Measurements from ENCODE around the gene PELI1.

DNA sequence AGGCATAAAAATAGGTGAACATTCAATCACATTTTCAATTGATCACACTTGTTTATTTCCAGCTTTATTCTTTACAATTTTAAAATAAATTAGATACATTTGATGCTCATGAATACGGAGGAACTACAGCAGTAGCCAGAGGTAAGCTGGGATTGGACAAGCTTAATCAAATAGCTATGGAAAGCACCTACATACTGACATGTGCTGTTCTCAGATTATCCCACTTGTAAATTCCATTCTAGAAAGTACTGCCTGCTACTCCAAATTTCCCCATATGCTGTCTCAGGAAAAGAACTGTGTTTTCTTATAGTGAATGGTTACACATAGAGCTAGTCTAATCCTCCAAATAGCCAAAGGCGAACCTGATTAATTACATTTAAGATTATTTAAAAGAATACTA lies 24.2 kb downstream of the PELI1 start:
- TF ChIP-seq, protein P1, sequence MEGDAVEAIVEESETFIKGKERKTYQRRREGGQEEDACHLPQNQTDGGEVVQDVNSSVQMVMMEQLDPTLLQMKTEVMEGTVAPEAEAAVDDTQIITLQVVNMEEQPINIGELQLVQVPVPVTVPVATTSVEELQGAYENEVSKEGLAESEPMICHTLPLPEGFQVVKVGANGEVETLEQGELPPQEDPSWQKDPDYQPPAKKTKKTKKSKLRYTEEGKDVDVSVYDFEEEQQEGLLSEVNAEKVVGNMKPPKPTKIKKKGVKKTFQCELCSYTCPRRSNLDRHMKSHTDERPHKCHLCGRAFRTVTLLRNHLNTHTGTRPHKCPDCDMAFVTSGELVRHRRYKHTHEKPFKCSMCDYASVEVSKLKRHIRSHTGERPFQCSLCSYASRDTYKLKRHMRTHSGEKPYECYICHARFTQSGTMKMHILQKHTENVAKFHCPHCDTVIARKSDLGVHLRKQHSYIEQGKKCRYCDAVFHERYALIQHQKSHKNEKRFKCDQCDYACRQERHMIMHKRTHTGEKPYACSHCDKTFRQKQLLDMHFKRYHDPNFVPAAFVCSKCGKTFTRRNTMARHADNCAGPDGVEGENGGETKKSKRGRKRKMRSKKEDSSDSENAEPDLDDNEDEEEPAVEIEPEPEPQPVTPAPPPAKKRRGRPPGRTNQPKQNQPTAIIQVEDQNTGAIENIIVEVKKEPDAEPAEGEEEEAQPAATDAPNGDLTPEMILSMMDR (IDR thresholded peaks at IDR 0.05; ENCODE audit: poor library complexity), result no peak
- TF ChIP-seq EZH2 (IDR thresholded peaks at IDR 0.05; ENCODE audit: borderline replicate concordance), result no peak

All from hepatocyte (in vitro differentiated cells).